T-helper 1 cell (primary cell): Measurements from ENCODE around the gene PIM1.
"Not testable (repeated sequence)": the region's sequence is repeated elsewhere in the genome, so short reads cannot be mapped to it uniquely, and the experiment has no call there.

Source experiments
- DNase-seq, 5 donors: peaks; one replicate each; pipeline ENCODE4 v3.0.0-alpha.2; 2012 to 2020

The PIM1 gene

GRCh38 chr6:37171970-37172812, 2.2 kb downstream of the PIM1 start:
- DNase-seq: peak; percentile 76 to 94 (median 86)

GRCh38 chr6:37172912-37173492, 3.0 kb downstream of the PIM1 start:
- no peak for DNase-seq

GRCh38 chr6:37173493-37174195, 3.7 kb downstream of the PIM1 start:
- DNase-seq: peak in 1 of 5 donors; percentile 59

GRCh38 chr6:37174196-37174514, 4.2 kb downstream of the PIM1 start:
- DNase-seq: no peak

GRCh38 chr6:37174515-37175331, 4.8 kb downstream of the PIM1 start:
- DNase-seq: no peak

- peak in 1 of 5 donors; percentile 64 for DNase-seq
Measured at GRCh38 chr6:37175332-37176267, 5.6 kb downstream of the PIM1 start.

- DNase-seq: peak in 1 of 5 donors; percentile 52
Measured at GRCh38 chr6:37176268-37177076, 6.5 kb downstream of the PIM1 start.

GRCh38 chr6:37177077-37177934, 7.4 kb downstream of the PIM1 start:
- DNase-seq: peak in 1 of 5 donors; percentile 47

GRCh38 chr6:37177935-37178517, 8.1 kb downstream of the PIM1 start:
- DNase-seq: no peak

GRCh38 chr6:37180075-37180474, 10.1 kb downstream of the PIM1 start:
- no peak for DNase-seq

GRCh38 chr6:37180610-37181009, 10.7 kb downstream of the PIM1 start:
- not testable (repeated sequence) for DNase-seq

GRCh38 chr6:37182736-37183590, 13.0 kb downstream of the PIM1 start:
- peak; percentile 17 to 98 (median 30) for DNase-seq

GRCh38 chr6:37185949-37186720, 16.2 kb downstream of the PIM1 start:
- DNase-seq: not testable (repeated sequence)

GRCh38 chr6:37187321-37188022, 17.5 kb downstream of the PIM1 start:
- no peak for DNase-seq

- DNase-seq: no peak
Measured at GRCh38 chr6:37188962-37189510, 19.1 kb downstream of the PIM1 start.

GRCh38 chr6:37190159-37190535, 20.2 kb downstream of the PIM1 start:
- DNase-seq: no peak

GRCh38 chr6:37192666-37193065, 22.7 kb downstream of the PIM1 start:
- no peak for DNase-seq
